Skeletal muscle tissue (tissue), 4 donors: ENCODE measurements around the gene NDUFB1. TPM values are rescaled to one million over a fixed set of nuclear protein-coding genes. Genes with fewer than 3 reads are reported as not detected.

Experiments used
- H3K27ac ChIP-seq: one replicate; pipeline ENCODE4 v1.7.0; 2013; ENCODE audit warnings: mild to moderate bottlenecking, low read depth, low read length, inconsistent platforms
- H3K27me3 ChIP-seq, 3 donors: one replicate each; pipeline ENCODE4 v1.7.0; 2013; ENCODE audit warnings: low read length in 3 of 3; ENCODE audit not compliant: control insufficient read depth in 3 of 3, insufficient read depth in 3 of 3
- H3K36me3 ChIP-seq, 3 donors: one replicate each; pipeline ENCODE4 v1.7.0; 2013; ENCODE audit warnings: low read length in 3 of 3; ENCODE audit not compliant: control insufficient read depth in 3 of 3, insufficient read depth in 3 of 3
- H3K4me1 ChIP-seq, 3 donors: one replicate each; pipeline ENCODE4 v1.7.0; 2013; ENCODE audit warnings: low read length in 3 of 3, mild to moderate bottlenecking in 3 of 3; ENCODE audit not compliant: control insufficient read depth in 3 of 3, insufficient read depth in 3 of 3
- H3K4me3 ChIP-seq, 3 donors: one replicate each; pipeline ENCODE4 v1.7.0; 2013; ENCODE audit warnings: low read length in 3 of 3
- H3K9ac ChIP-seq, 3 donors: one replicate each; pipeline ENCODE4 v1.7.0; 2013; ENCODE audit warnings: low read length in 3 of 3, mild to moderate bottlenecking in 3 of 3, moderate library complexity in 2 of 3, low read depth in 1 of 3
- H3K9me3 ChIP-seq, 3 donors: one replicate each; pipeline ENCODE4 v1.7.0; 2013; ENCODE audit warnings: low read length in 3 of 3; ENCODE audit not compliant: control insufficient read depth in 3 of 3
- total RNA-seq: library from RNA; depleted of rRNA; stranded (reverse); fragments of >200 nt; gene quantifications from one replicate; pipeline ENCODE4 v1.2.3, GENCODE V29; 2014
- donor health status: Osteomylitis.

NDUFB1 gene
- 279 TPM for total RNA-seq

- H3K36me3 ChIP-seq: peaks cover 3 to 23% (median 4%) of the 10 kb centered on the region in 3 donors
- peak within 1 kb of the TSS; percentile 97 to 99 (median 99) for H3K9ac ChIP-seq
- no peaks in the 10 kb centered on the region for H3K27me3 ChIP-seq
- peak within 1 kb of the TSS; percentile 98 for H3K27ac ChIP-seq
- H3K4me3 ChIP-seq: peak within 1 kb of the TSS; percentile 95 to 99 (median 97)
- H3K4me1 ChIP-seq: peaks cover 13 to 34% (median 32%) of the 10 kb centered on the region in 3 donors
- no peaks in the 10 kb centered on the region for H3K9me3 ChIP-seq
Observed at GRCh38 chr14:92121670-92122350, at the start of gene NDUFB1, which contains the start of gene CPSF2. Gene NDUFB1, minus strand, starts transcription at chr14:92121706. Its CDS starts 4,069 bp downstream, at chr14:92117637. Gene CPSF2, plus strand, starts transcription at chr14:92121969. Its CDS starts 9,016 bp downstream, at chr14:92130985.

- Histone ChIP-seq H3K9me3 (no peaks in the 10 kb centered on the region), H3K36me3 (peaks cover 10 to 47% (median 36%) of the 10 kb centered on the region in 3 donors), H3K27me3 (no peaks in the 10 kb centered on the region), H3K9ac (no peak overlapping the region), H3K4me3 (no peak overlapping the region), H3K4me1 (no peaks in the 10 kb centered on the region), H3K27ac (no peak overlapping the region)
Observed at GRCh38 chr14:92164958-92165357, 43.5 kb upstream of the NDUFB1 start.

GRCh38 chr14:92161521-92161920 is 40.0 kb upstream of the NDUFB1 start:
- no peak overlapping the region for H3K27ac ChIP-seq
- H3K4me1 ChIP-seq: no peaks in the 10 kb centered on the region
- no peaks in the 10 kb centered on the region for H3K9me3 ChIP-seq
- H3K4me3 ChIP-seq: no peak overlapping the region
- no peaks in the 10 kb centered on the region for H3K27me3 ChIP-seq
- H3K9ac ChIP-seq: no peak overlapping the region
- peaks cover 25 to 66% (median 61%) of the 10 kb centered on the region in 3 donors for H3K36me3 ChIP-seq

- H3K9ac ChIP-seq: no peak overlapping the region
- no peaks in the 10 kb centered on the region for H3K4me1 ChIP-seq
- H3K27me3 ChIP-seq: no peaks in the 10 kb centered on the region
- H3K4me3 ChIP-seq: no peak overlapping the region
- no peak overlapping the region for H3K27ac ChIP-seq
- peaks cover 25 to 74% (median 69%) of the 10 kb centered on the region in 3 donors for H3K36me3 ChIP-seq
- H3K9me3 ChIP-seq: no peaks in the 10 kb centered on the region
Observed at GRCh38 chr14:92160619-92161018, 39.1 kb upstream of the NDUFB1 start.

- H3K4me1 ChIP-seq: no peaks in the 10 kb centered on the region
- peaks cover 28 to 48% (median 39%) of the 10 kb centered on the region in 3 donors for H3K36me3 ChIP-seq
- H3K9me3 ChIP-seq: no peaks in the 10 kb centered on the region
- H3K27ac ChIP-seq: no peak overlapping the region
- no peak overlapping the region for H3K4me3 ChIP-seq
- no peaks in the 10 kb centered on the region for H3K27me3 ChIP-seq
- no peak overlapping the region for H3K9ac ChIP-seq
Observed at GRCh38 chr14:92154283-92154942, 32.9 kb upstream of the NDUFB1 start.

GRCh38 chr14:92153581-92153980 is 32.1 kb upstream of the NDUFB1 start:
- H3K4me1 ChIP-seq: no peaks in the 10 kb centered on the region
- H3K4me3 ChIP-seq: no peak overlapping the region
- H3K27ac ChIP-seq: no peak overlapping the region
- peaks cover 28 to 47% (median 40%) of the 10 kb centered on the region in 3 donors for H3K36me3 ChIP-seq
- H3K9ac ChIP-seq: no peak overlapping the region
- no peaks in the 10 kb centered on the region for H3K27me3 ChIP-seq
- no peaks in the 10 kb centered on the region for H3K9me3 ChIP-seq

- H3K27me3 ChIP-seq: no peaks in the 10 kb centered on the region
- no peak overlapping the region for H3K27ac ChIP-seq
- peaks cover 18 to 64% (median 61%) of the 10 kb centered on the region in 3 donors for H3K36me3 ChIP-seq
- H3K4me1 ChIP-seq: no peaks in the 10 kb centered on the region
- no peak overlapping the region for H3K4me3 ChIP-seq
- no peaks in the 10 kb centered on the region for H3K9me3 ChIP-seq
- H3K9ac ChIP-seq: no peak overlapping the region
Observed at GRCh38 chr14:92144708-92145107, 23.2 kb upstream of the NDUFB1 start.

GRCh38 chr14:92143962-92144361 is 22.5 kb upstream of the NDUFB1 start:
- H3K27ac ChIP-seq: no peak overlapping the region
- H3K4me3 ChIP-seq: no peak overlapping the region
- peaks cover 15 to 64% (median 59%) of the 10 kb centered on the region in 3 donors for H3K36me3 ChIP-seq
- H3K9ac ChIP-seq: no peak overlapping the region
- H3K27me3 ChIP-seq: no peaks in the 10 kb centered on the region
- H3K9me3 ChIP-seq: no peaks in the 10 kb centered on the region
- no peaks in the 10 kb centered on the region for H3K4me1 ChIP-seq

- Histone ChIP-seq H3K4me3 (no peak overlapping the region), H3K27me3 (no peaks in the 10 kb centered on the region), H3K27ac (no peak overlapping the region), H3K4me1 (no peaks in the 10 kb centered on the region), H3K36me3 (peaks cover 18 to 67% (median 59%) of the 10 kb centered on the region in 3 donors), H3K9me3 (no peaks in the 10 kb centered on the region), H3K9ac (no peak overlapping the region)
Observed at GRCh38 chr14:92143309-92143708, 21.8 kb upstream of the NDUFB1 start.

- no peaks in the 10 kb centered on the region for H3K4me1 ChIP-seq
- H3K9me3 ChIP-seq: no peaks in the 10 kb centered on the region
- no peak overlapping the region for H3K27ac ChIP-seq
- no peaks in the 10 kb centered on the region for H3K27me3 ChIP-seq
- H3K9ac ChIP-seq: no peak overlapping the region
- no peak overlapping the region for H3K4me3 ChIP-seq
- H3K36me3 ChIP-seq: peaks cover 19 to 51% (median 45%) of the 10 kb centered on the region in 3 donors
Observed at GRCh38 chr14:92135269-92135668, 13.8 kb upstream of the NDUFB1 start.
